ENCODE measurements around the gene MAP3K9.
"Not testable (repeated sequence)": the region's sequence is repeated elsewhere in the genome, so short reads cannot be mapped to it uniquely, and the experiment has no call there.

Gene MAP3K9

GRCh38 chr14:70726651-70727375 lies 82.5 kb downstream of the MAP3K9 start:
- DNase-seq (ENCODE audit: low read depth in 4 of 4, low spot score in 1 of 4): no peak

- DNase-seq (ENCODE audit: low read depth in 4 of 4, low spot score in 1 of 4): no peak
Measured at GRCh38 chr14:70724944-70725343, 84.4 kb downstream of the MAP3K9 start.

- DNase-seq (ENCODE audit: low read depth in 4 of 4, low spot score in 1 of 4): no peak
Measured at GRCh38 chr14:70724110-70724509, 85.2 kb downstream of the MAP3K9 start.

GRCh38 chr14:70723276-70723675 lies 86.0 kb downstream of the MAP3K9 start:
- DNase-seq (ENCODE audit: low read depth in 4 of 4, low spot score in 1 of 4): no peak

GRCh38 chr14:70722418-70722817 lies 86.9 kb downstream of the MAP3K9 start:
- DNase-seq (ENCODE audit: low read depth in 4 of 4, low spot score in 1 of 4): no peak

GRCh38 chr14:70721542-70721941 lies 87.8 kb downstream of the MAP3K9 start:
- no peak for DNase-seq (ENCODE audit: low read depth in 4 of 4, low spot score in 1 of 4)

- DNase-seq (ENCODE audit: low read depth in 4 of 4, low spot score in 1 of 4): no peak
Measured at GRCh38 chr14:70718383-70719118, 90.8 kb downstream of the MAP3K9 start.

- DNase-seq (ENCODE audit: low read depth in 4 of 4, low spot score in 1 of 4): no peak
Measured at GRCh38 chr14:70716958-70717357, 92.4 kb downstream of the MAP3K9 start.

- no peak for DNase-seq (ENCODE audit: low read depth in 4 of 4, low spot score in 1 of 4)
Measured at GRCh38 chr14:70716483-70716882, 92.8 kb downstream of the MAP3K9 start.

- DNase-seq (ENCODE audit: low read depth in 4 of 4, low spot score in 1 of 4): peak; percentile 20 to 36 (median 30)
Measured at GRCh38 chr14:70714055-70714550, 95.2 kb downstream of the MAP3K9 start.

- no peak for DNase-seq (ENCODE audit: low read depth in 4 of 4, low spot score in 1 of 4)
Measured at GRCh38 chr14:70713511-70713916, 95.8 kb downstream of the MAP3K9 start.

- DNase-seq (ENCODE audit: low read depth in 4 of 4, low spot score in 1 of 4): no peak
Measured at GRCh38 chr14:70713096-70713495, 96.2 kb downstream of the MAP3K9 start.

GRCh38 chr14:70711451-70711850 lies 97.9 kb downstream of the MAP3K9 start:
- DNase-seq (ENCODE audit: low read depth in 4 of 4, low spot score in 1 of 4): no peak

GRCh38 chr14:70709726-70710382 lies 99.5 kb downstream of the MAP3K9 start:
- DNase-seq (ENCODE audit: low read depth in 4 of 4, low spot score in 1 of 4): no peak

GRCh38 chr14:70708717-70709570 lies 100.4 kb downstream of the MAP3K9 start:
- no peak for DNase-seq (ENCODE audit: low read depth in 4 of 4, low spot score in 1 of 4)

- no peak for DNase-seq (ENCODE audit: low read depth in 4 of 4, low spot score in 1 of 4)
Measured at GRCh38 chr14:70707138-70708038, 101.9 kb downstream of the MAP3K9 start.

- DNase-seq (ENCODE audit: low read depth in 4 of 4, low spot score in 1 of 4): no peak
Measured at GRCh38 chr14:70706177-70706576, 103.1 kb downstream of the MAP3K9 start.

GRCh38 chr14:70704960-70705359 lies 104.4 kb downstream of the MAP3K9 start:
- no peak for DNase-seq (ENCODE audit: low read depth in 4 of 4, low spot score in 1 of 4)

GRCh38 chr14:70703621-70704168 lies 105.6 kb downstream of the MAP3K9 start:
- not testable (repeated sequence) for DNase-seq (ENCODE audit: low read depth in 4 of 4, low spot score in 1 of 4)

- no peak for DNase-seq (ENCODE audit: low read depth in 4 of 4, low spot score in 1 of 4)
Measured at GRCh38 chr14:70702161-70702560, 107.2 kb downstream of the MAP3K9 start.

Data from stimulated activated CD4-positive, alpha-beta T cell treated with anti-CD3 and anti-CD28 coated beads, Interleukin-1b, Interleukin-23, amount 100 ng/mL, for 24 hours (primary cell).